ENCODE measurements around the gene DDA1.

GRCh38 chr19:17286752-17287151, 22.6 kb upstream of the DDA1 start:
- TF ChIP-seq POLR2AphosphoS5 (IDR thresholded peaks at IDR 0.05; ENCODE audit: low read length): no peak
- no peak for TF ChIP-seq CREB1 (IDR thresholded peaks at IDR 0.05; ENCODE audit: low read depth)
- no peak for TF ChIP-seq YBX1 (IDR thresholded peaks at IDR 0.05)
- TF ChIP-seq SMAD5 (IDR thresholded peaks at IDR 0.05; ENCODE audit: low read depth): no peak
- no peak for TF ChIP-seq EZH2 (IDR thresholded peaks at IDR 0.05; ENCODE audit: borderline replicate concordance, control insufficient read depth, low read depth, low read length)
- no peak for TF ChIP-seq FOXM1 (IDR thresholded peaks at IDR 0.05; ENCODE audit: low read depth, low read length)
- no peak for TF ChIP-seq RAD51 (IDR thresholded peaks at IDR 0.05)
- TF ChIP-seq HDAC6 (IDR thresholded peaks at IDR 0.05; ENCODE audit: unreplicated experiment): no peak
- TF ChIP-seq SMC3 (IDR thresholded peaks at IDR 0.05; ENCODE audit: borderline replicate concordance, low read length): no peak
- TF ChIP-seq CHD1 (IDR thresholded peaks at IDR 0.05; ENCODE audit: low read depth, low read length): no peak
- no peak for TF ChIP-seq CTCF (IDR thresholded peaks at IDR 0.05 in 2 of 3, conservative IDR thresholded peaks at IDR 0.05 in 1 of 3; ENCODE audit: control insufficient read depth in 2 of 3, extremely low read depth in 1 of 3, insufficient read depth in 1 of 3, low read depth in 3 of 3, low read length in 3 of 3)
- TF ChIP-seq ZNF207 (IDR thresholded peaks at IDR 0.05; ENCODE audit: borderline replicate concordance): no peak

All from GM12878 (cell line).